Measurements from ENCODE around the gene DRG2.
A peak's percentile ranks its signal among the peaks of the same experiment; 100 is the strongest.

The DRG2 gene

GRCh38 chr17:18143044-18143936, 55.5 kb downstream of the DRG2 start:
- no peak overlapping the region for H3K27ac Mint-ChIP-seq
- peaks cover 5% of the 10 kb centered on the region for H3K4me1 Mint-ChIP-seq
- H3K4me3 Mint-ChIP-seq, result no peak overlapping the region

GRCh38 chr17:18144261-18144660, 56.5 kb downstream of the DRG2 start:
- Mint-ChIP-seq H3K36me3 (no peaks in the 10 kb centered on the region), H3K27ac (no peak overlapping the region), H3K9me3 (no peaks in the 10 kb centered on the region), H3K4me3 (no peak overlapping the region), H3K4me1 (peaks cover 5% of the 10 kb centered on the region), H3K27me3 (no peaks in the 10 kb centered on the region)

More at GRCh38 chr17:18143044-18143936, 55.5 kb downstream of the DRG2 start:
- Mint-ChIP-seq H3K27me3 (no peaks in the 10 kb centered on the region), H3K36me3 (no peaks in the 10 kb centered on the region), H3K9me3 (no peaks in the 10 kb centered on the region)

DNA sequence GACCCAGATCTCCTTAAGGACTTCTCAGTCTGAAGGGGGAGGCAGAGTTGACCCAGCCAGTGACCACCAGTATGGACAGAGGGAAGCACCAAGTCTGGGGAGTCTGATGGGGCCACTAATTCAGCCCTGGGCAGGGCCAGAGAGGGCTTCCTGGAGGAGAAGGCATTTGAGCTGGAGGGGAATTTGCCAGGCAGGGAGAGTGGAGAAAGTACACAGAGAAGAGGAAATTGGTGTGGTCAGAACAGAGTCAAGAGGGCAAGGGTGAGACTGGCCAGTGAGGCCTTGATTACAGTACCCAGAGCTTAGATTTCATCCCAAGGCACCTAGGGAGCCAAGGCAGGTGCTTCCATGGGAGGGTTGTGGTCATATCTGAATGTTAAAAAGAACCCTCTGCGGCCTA, 57.1 kb downstream of the DRG2 start:
- Mint-ChIP-seq H3K27ac (no peak overlapping the region), H3K36me3 (no peaks in the 10 kb centered on the region), H3K4me3 (no peak overlapping the region), H3K27me3 (no peaks in the 10 kb centered on the region), H3K9me3 (no peaks in the 10 kb centered on the region), H3K4me1 (peaks cover 5% of the 10 kb centered on the region)

GRCh38 chr17:18145811-18146210, 58.1 kb downstream of the DRG2 start:
- H3K4me1 Mint-ChIP-seq, result peaks cover 5% of the 10 kb centered on the region

DNA sequence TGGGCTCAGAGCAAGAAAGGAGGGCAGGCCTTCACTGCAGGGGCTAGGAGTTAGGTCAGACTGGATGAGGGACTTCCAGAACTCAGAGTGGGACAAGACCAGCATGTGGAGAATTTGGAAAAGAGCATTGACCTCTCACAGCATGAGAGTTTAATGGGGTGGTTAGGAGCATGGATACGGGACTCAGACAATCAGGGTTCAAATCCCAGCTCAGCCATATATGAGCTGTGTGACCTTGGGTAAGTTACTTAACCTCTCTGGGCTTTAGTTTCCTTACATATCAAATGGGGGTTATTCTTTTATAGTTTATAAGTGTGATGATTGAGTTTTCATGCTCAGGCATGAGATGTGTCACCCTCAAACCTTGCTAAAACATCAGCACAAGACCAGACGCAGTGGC, 58.5 kb downstream of the DRG2 start:
- H3K27me3 Mint-ChIP-seq, result no peaks in the 10 kb centered on the region
- no peaks in the 10 kb centered on the region for H3K36me3 Mint-ChIP-seq
- no peak overlapping the region for H3K27ac Mint-ChIP-seq
- peaks cover 1% of the 10 kb centered on the region for H3K4me1 Mint-ChIP-seq
- no peak overlapping the region for H3K4me3 Mint-ChIP-seq
- no peaks in the 10 kb centered on the region for H3K9me3 Mint-ChIP-seq

More at GRCh38 chr17:18145811-18146210, 58.1 kb downstream of the DRG2 start:
- no peaks in the 10 kb centered on the region for H3K36me3 Mint-ChIP-seq
- no peak overlapping the region for H3K4me3 Mint-ChIP-seq
- no peak overlapping the region for H3K27ac Mint-ChIP-seq
- H3K9me3 Mint-ChIP-seq, result no peaks in the 10 kb centered on the region
- no peaks in the 10 kb centered on the region for H3K27me3 Mint-ChIP-seq

DNA sequence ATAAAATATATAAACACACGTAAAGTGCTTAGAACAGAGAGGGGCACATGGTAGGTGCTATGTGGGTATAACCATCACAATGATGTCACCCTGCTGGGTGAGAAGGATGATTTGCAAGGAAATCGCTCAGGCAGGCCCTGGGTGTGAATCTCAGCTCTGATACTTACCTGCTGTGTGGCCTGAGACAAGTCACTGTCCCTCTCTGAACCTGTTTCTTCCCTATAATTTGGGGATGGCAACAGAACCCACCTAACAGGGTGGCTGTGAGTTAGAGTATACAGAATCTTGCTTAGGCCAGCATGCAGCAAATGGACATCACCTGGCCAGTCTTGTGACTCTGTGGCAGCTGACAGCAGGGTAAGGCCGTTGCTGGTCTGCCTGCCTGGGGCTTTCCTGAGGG, 59.2 kb downstream of the DRG2 start:
- Mint-ChIP-seq H3K4me3 (no peak overlapping the region), H3K27ac (no peak overlapping the region), H3K36me3 (no peaks in the 10 kb centered on the region)

DNA sequence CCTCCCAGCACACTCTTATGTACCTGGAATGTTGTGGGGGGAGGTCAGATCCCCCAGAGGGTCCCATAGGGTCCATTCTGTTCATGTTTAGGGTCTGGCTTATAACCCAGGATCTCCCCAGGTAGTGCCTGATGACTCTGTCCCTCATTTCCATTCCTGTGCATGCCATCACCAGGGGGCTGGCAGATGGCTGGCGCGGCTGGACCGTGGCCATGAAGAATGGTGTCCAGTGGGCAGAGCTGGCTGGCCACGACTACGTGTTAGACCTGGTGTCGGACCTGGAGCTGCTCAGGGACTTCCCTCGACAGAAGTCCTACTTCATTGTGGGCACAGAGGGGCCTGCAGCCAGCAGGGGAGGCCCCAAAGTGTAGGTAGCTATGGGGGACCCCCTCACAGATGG, 60.8 kb downstream of the DRG2 start:
- Mint-ChIP-seq H3K4me1 (peaks cover 10% of the 10 kb centered on the region), H3K27me3 (no peaks in the 10 kb centered on the region), H3K9me3 (no peaks in the 10 kb centered on the region), H3K4me3 (no peak overlapping the region), H3K36me3 (no peaks in the 10 kb centered on the region), H3K27ac (no peak overlapping the region)

More for the DNA sequence above, 59.2 kb downstream of the DRG2 start:
- Mint-ChIP-seq H3K4me1 (no peaks in the 10 kb centered on the region), H3K9me3 (no peaks in the 10 kb centered on the region), H3K27me3 (no peaks in the 10 kb centered on the region)

DNA sequence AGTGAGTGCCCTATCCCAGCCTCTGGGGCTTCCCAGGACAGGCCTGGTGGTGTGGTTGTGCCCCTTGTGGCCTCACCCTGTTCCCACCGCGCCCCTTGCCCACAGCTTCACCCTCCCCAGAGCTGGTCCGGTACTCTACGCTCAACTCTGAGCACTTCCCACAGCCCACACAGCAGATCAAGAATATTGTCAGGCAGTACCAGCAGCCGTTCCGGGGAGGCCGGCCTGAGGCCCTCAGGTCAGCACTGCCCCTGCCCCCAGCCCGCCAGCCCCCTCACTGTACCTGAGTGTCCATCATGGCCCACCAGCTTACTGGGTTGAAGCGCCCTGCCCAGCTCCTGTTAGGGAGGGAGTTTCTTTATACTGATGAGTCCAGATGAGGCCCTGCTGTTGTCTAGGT, 63.5 kb downstream of the DRG2 start:
- no peaks in the 10 kb centered on the region for H3K9me3 Mint-ChIP-seq
- H3K27ac Mint-ChIP-seq, result no peak overlapping the region
- H3K27me3 Mint-ChIP-seq, result no peaks in the 10 kb centered on the region
- H3K4me3 Mint-ChIP-seq, result peak overlapping the region; percentile 42
- peaks cover 17% of the 10 kb centered on the region for H3K4me1 Mint-ChIP-seq
- H3K36me3 Mint-ChIP-seq, result no peaks in the 10 kb centered on the region

- no peak overlapping the region for H3K4me3 Mint-ChIP-seq
- peaks cover 27% of the 10 kb centered on the region for H3K4me1 Mint-ChIP-seq
- no peaks in the 10 kb centered on the region for H3K36me3 Mint-ChIP-seq
- H3K27ac Mint-ChIP-seq, result no peak overlapping the region
- no peaks in the 10 kb centered on the region for H3K9me3 Mint-ChIP-seq
- no peaks in the 10 kb centered on the region for H3K27me3 Mint-ChIP-seq
These were observed 67.4 kb downstream of the DRG2 start for GRCh38 chr17:18155179-18155578.

- H3K4me3 Mint-ChIP-seq, result no peak overlapping the region
- peak overlapping the region; percentile 83 for H3K27ac Mint-ChIP-seq
- peaks cover 27% of the 10 kb centered on the region for H3K4me1 Mint-ChIP-seq
- no peaks in the 10 kb centered on the region for H3K27me3 Mint-ChIP-seq
- H3K36me3 Mint-ChIP-seq, result no peaks in the 10 kb centered on the region
- H3K9me3 Mint-ChIP-seq, result no peaks in the 10 kb centered on the region
These were observed 68.6 kb downstream of the DRG2 start for GRCh38 chr17:18156171-18156975.

DNA sequence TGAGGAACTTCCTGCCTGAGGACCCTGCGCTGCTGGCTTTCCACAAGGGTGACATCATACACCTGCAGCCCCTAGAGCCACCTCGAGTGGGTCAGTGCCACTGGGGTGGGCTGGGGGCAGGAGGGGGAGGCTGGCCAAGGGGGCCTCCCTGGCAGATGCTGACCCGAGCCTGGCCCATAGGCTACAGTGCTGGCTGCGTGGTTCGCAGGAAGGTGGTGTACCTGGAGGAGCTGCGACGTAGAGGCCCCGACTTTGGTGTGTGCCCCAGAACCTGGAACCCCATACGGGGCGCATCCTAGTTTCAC, 69.2 kb downstream of the DRG2 start:
- no peaks in the 10 kb centered on the region for H3K27me3 Mint-ChIP-seq
- peaks cover 27% of the 10 kb centered on the region for H3K4me1 Mint-ChIP-seq
- H3K27ac Mint-ChIP-seq, result no peak overlapping the region
- no peak overlapping the region for H3K4me3 Mint-ChIP-seq
- no peaks in the 10 kb centered on the region for H3K9me3 Mint-ChIP-seq
- no peaks in the 10 kb centered on the region for H3K36me3 Mint-ChIP-seq
